K562 (cell line): ENCODE measurements around the gene CDYL. TPM values are rescaled to one million over a fixed set of nuclear protein-coding genes. Genes with fewer than 3 reads are reported as not detected.

Experiments
- ATAC-seq: fragments of 200-7000 bp; cut with Tn5 transposase; 3 replicates; pipeline ENCODE4 v1.9.1; 2020; ENCODE audit warnings: moderate library complexity
- BruUV-seq: library from RNA; stranded (reverse); fragments of 400-500 nt; replicated peaks from 2 replicates; lab custom pipeline; 2021; lab: Mats Ljungman, UMichigan
- CTCF ChIA-PET: fragments of 300-600 bp; formaldehyde crosslinking; extraction: SDS; loops from one replicate; lab custom pipeline; 2021; ENCODE audit warnings: low intra/inter-chr PET ratio; lab: Yijun Ruan, JAX
- POLR2A ChIA-PET: fragments of 300-600, 350-650 bp; sonication (Branson Sonifier 250); formaldehyde crosslinking; extraction: SDS; loops from one replicate; lab custom pipeline; 2021; ENCODE audit warnings: antibody characterized with exemption, inconsistent platforms; lab: Yijun Ruan, JAX
- DNase-seq, 4 experiments: peaks; one replicate each; pipeline versions ENCODE4 v3.0.0 to v3.0.0-alpha.2; 2011 to 2018; ENCODE audit warnings: low spot score in 3 of 4, mixed read lengths in 3 of 4; ENCODE audit errors: extremely low read depth in 1 of 4
- FAIRE-seq: peaks from 2 replicates; lab custom pipeline; 2011; peaks lifted over from hg19 to GRCh38; lab: Jason Lieb, UNC
- H2AFZ ChIP-seq: 2 replicates; pipeline ENCODE4 v1.6.0; 2011; ENCODE audit warnings: low read depth, low read length, control low read depth, inconsistent platforms
- H3K27ac ChIP-seq: fragments of 200-600 bp; 3 replicates; pipeline ENCODE4 v1.8.0; 2011; ENCODE audit warnings: low read depth, mild to moderate bottlenecking, control low read depth, inconsistent platforms, low read length, moderate library complexity, mixed read lengths; ENCODE audit errors: extremely low read depth
- H3K27me3 ChIP-seq, 2 experiments: fragments of 300-600 bp in 1 of 2; 2 replicates in 1 of 2; 3 replicates in 1 of 2; pipeline versions ENCODE4 v1.6.0 to v1.8.0; 2011; ENCODE audit warnings: inconsistent platforms in 2 of 2, low read length in 2 of 2, mild to moderate bottlenecking in 1 of 2, mixed read lengths in 1 of 2, moderate library complexity in 1 of 2; ENCODE audit not compliant: control insufficient read depth in 2 of 2, insufficient read depth in 2 of 2
- H3K36me3 ChIP-seq: fragments of 300-600 bp; 3 replicates; pipeline ENCODE4 v1.8.0; 2011; ENCODE audit warnings: mild to moderate bottlenecking, low read length, inconsistent platforms; ENCODE audit not compliant: control insufficient read depth, insufficient read depth
- H3K4me1 ChIP-seq, 2 experiments: fragments of 200-600 bp in 1 of 2; replicated peaks in 1 of 2; 2 replicates in 1 of 2; 3 replicates in 1 of 2; pipeline versions ENCODE4 v1.5.1 to v1.8.0; 2011; ENCODE audit warnings: inconsistent platforms in 2 of 2, low read length in 2 of 2, mild to moderate bottlenecking in 1 of 2, mixed read lengths in 1 of 2, moderate library complexity in 1 of 2; ENCODE audit not compliant: control insufficient read depth in 2 of 2, insufficient read depth in 2 of 2
- H3K4me2 ChIP-seq: 2 replicates; pipeline ENCODE4 v1.6.1; 2011; ENCODE audit warnings: low read length, control low read depth, inconsistent platforms, mixed read lengths; ENCODE audit not compliant: insufficient read depth
- H3K4me3 ChIP-seq: fragments of 200-600 bp; sonication (generic), shearing (Covaris generic); 2 replicates; pipeline ENCODE4 v1.5.1; 2016; ENCODE audit warnings: control low read depth, inconsistent platforms
- H3K79me2 ChIP-seq: fragments of 200-600 bp; 3 replicates; pipeline ENCODE4 v1.8.0; 2011; ENCODE audit warnings: low read length, inconsistent platforms; ENCODE audit not compliant: control insufficient read depth, insufficient read depth
- H3K9ac ChIP-seq, 2 experiments: 2 replicates each; pipeline versions ENCODE4 v1.6.0 to v1.6.1; 2011; ENCODE audit warnings: low read depth in 2 of 2, low read length in 2 of 2, control low read depth in 1 of 2, inconsistent platforms in 1 of 2, mild to moderate bottlenecking in 1 of 2, mixed read lengths in 1 of 2; ENCODE audit not compliant: insufficient read depth in 1 of 2
- H3K9me1 ChIP-seq: one replicate; pipeline ENCODE4 v1.6.0; 2011; ENCODE audit warnings: inconsistent platforms, mild to moderate bottlenecking, low read length, moderate library complexity; ENCODE audit not compliant: control insufficient read depth, insufficient read depth
- H3K9me3 ChIP-seq: replicated peaks from 2 replicates; pipeline ENCODE4 v1.5.1; 2011; ENCODE audit warnings: low read depth, low read length, inconsistent platforms; ENCODE audit not compliant: control insufficient read depth, insufficient read depth
- H4K20me1 ChIP-seq: replicated peaks from 2 replicates; pipeline ENCODE4 v1.6.1; 2011; ENCODE audit warnings: low read length, inconsistent platforms, mixed read lengths; ENCODE audit not compliant: control insufficient read depth, insufficient read depth
- CHAMP1 ChIP-seq: fragments of 450-650 bp; IDR thresholded peaks from 2 replicates; pipeline ENCODE4 v1.6.1; 2016; ENCODE audit warnings: mild to moderate bottlenecking
- POLR2G ChIP-seq: fragments of 200-400 bp; formaldehyde crosslinking; IDR thresholded peaks from 2 replicates; pipeline ENCODE4 v1.6.1; 2017; ENCODE audit warnings: low read depth, mild to moderate bottlenecking, antibody characterized with exemption, low read length, moderate library complexity
- THRA ChIP-seq: fragments of 450-650 bp; IDR thresholded peaks from 2 replicates; pipeline ENCODE4 v1.6.1; 2017; ENCODE audit warnings: mild to moderate bottlenecking, moderate library complexity
- ZNF280A ChIP-seq: fragments of 450-650 bp; IDR thresholded peaks from 2 replicates; pipeline ENCODE4 v1.6.1; 2018; ENCODE audit warnings: mild to moderate bottlenecking, low read depth; ENCODE audit not compliant: partially characterized antibody
- WGBS: fragments of 100-300 bp; shearing (Covaris generic); methylation state at CpG from one replicate; pipeline ENCODE4 v1.1.6; 2016; ENCODE audit warnings: low coverage, mixed read lengths; ENCODE audit not compliant: insufficient coverage; ENCODE audit errors: missing lambda C conversion rate; 5-methylcytosine and 5-hydroxymethylcytosine counted together
- in situ Hi-C: fragments of 300-500 bp; cut with MboI; formaldehyde crosslinking; loops from 4 replicates; pipeline ENCODE4 v1.15.0; 2018; ENCODE audit warnings: inconsistent platforms, mixed read lengths
- intact Hi-C: fragments of 100-400 bp; cut with micrococcal nuclease; formaldehyde crosslinking; loops from 2 replicates; pipeline ENCODE4 v1.14.2; 2022
- polyA plus RNA-seq, 8 experiments: library from polyadenylated mRNA; depleted of rRNA in 4 of 8; stranded (reverse) in 5 of 8; unstranded in 3 of 8; fragments of >200 nt; fragmentation: Nextera tagmentation in 2 of 8; fragmentation: Illumina TruSeq in 1 of 8; extraction: Ambion mirVana in 2 of 8; extraction: Trizol in 1 of 8; gene quantifications; 2 replicates each; pipeline versions ENCODE4 v1.2.1 to v1.2.3, GENCODE V29; 2011 to 2014; ENCODE audit warnings: inconsistent platforms in 1 of 8, missing spikeins in 1 of 8
- total RNA-seq, 7 experiments: library from RNA; depleted of rRNA in 6 of 7; stranded (reverse); fragments of >200 nt in 6 of 7; fragmentation: Illumina TruSeq in 2 of 7; extraction: Trizol in 2 of 7; gene quantifications; 2 replicates each; pipeline versions ENCODE4 v1.2.1 to v1.2.3, GENCODE V29; 2011 to 2021; ENCODE audit warnings: low replicate concordance in 1 of 7

CDYL gene
- total and polyA plus RNA-seq, 9 of the 15 experiments (the other 6 are each of a cell fraction or from before 2014, with no cell fraction given): 8.1 to 45.8 (median 40.8) TPM

GRCh38 chr6:4946521-4946920, 170.3 kb downstream of the CDYL start:
- POLR2A ChIA-PET: interaction anchor here (0.6 to 1.3 kb wide), 2 partner anchors 20 to 37 kb away, joined by 3 to 5 read pairs; no protein-coding TSS in a partner anchor
- no peak for ATAC-seq
- Histone ChIP-seq H3K4me1 (peaks cover 14% of the 10 kb centered on the region in 2 experiments), H3K9ac (no peak overlapping the region), H3K79me2 (peaks cover 7% of the 10 kb centered on the region; the same call in 1 of the 3 replicates), H3K4me2 (no peak overlapping the region), H3K27ac (no peak overlapping the region), H4K20me1 (peaks cover 32% of the 10 kb centered on the region), H3K4me3 (no peak overlapping the region), H3K9me3 (no peaks in the 10 kb centered on the region), H3K9me1 (peaks cover 13% of the 10 kb centered on the region), H3K27me3 (no peaks in the 10 kb centered on the region), H3K36me3 (peaks cover 40% of the 10 kb centered on the region; the same call in 2 of the 3 replicates), H2AFZ (no peak overlapping the region)
- no peak for FAIRE-seq
- DNase-seq: no peak
- no TSS peak for BruUV-seq
- intact Hi-C loops (no loop called here), in situ Hi-C loops (no loop called here)
- TF ChIP-seq POLR2G (peak; percentile 29; the same call in 1 of the 2 replicates), THRA (no peak), ZNF280A (no peak), CHAMP1 (no peak)
- 96% methylated on average over 7 of the region's 11 CpGs for WGBS
- CTCF ChIA-PET: no interaction called here
